Superior temporal gyrus (tissue), 1 donor: ENCODE results near the gene PAM16.
"Not testable (repeated sequence)": the region's sequence is repeated elsewhere in the genome, so short reads cannot be mapped to it uniquely, and the experiment has no call there.

Source experiments
- DNase-seq: peaks from one replicate; pipeline ENCODE4 v3.0.0-alpha.2; 2016; ENCODE audit errors: extremely low spot score

Gene PAM16

DNA sequence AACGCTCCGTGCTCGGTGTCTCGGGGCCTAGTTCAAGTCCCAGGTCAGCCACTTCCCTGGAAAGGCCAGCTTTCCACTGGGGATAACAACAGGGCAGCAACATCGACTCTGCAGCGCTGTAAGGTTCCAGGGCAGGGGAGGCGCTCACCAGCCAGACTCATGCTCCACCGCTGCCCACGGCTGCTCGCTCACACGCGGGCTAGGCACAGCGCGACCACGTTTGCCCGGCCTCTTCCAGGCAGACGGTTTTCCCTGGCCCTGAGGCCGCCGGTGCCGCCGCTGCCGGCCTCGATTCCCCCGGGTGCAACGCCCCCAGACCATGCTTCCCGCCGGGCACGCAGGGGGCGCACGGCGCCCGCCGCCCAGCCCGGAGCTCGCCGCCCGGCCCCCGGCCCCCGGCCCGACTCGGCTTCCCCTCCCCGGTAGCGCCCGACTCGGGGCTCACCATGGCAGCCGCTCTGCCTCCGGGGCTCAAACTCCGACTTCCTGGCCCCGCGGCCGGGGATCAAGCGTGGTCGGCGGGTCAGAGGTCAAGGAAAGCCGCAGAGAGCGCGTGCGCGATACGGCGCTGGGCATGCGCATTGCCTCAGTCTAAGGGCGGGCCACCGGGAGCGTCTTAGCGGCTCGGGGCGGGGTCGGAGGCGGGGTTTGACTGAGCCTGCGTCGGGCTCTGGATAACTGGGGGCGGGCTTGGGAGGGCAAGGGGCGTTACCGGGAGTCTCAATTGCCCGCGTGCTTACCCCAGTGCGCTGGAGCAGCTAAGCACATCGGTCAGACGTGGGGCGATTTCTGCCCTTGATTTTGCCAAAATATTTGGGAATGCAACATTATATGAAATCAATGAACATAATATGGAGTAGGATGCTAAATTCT is at the start of gene PAM16:
PAM16 (minus strand) TSS at position 535 of the 873 bp plus-strand sequence; CDS start at position 448, 87 bp downstream.
- DNase-seq: peak; percentile 94

DNA sequence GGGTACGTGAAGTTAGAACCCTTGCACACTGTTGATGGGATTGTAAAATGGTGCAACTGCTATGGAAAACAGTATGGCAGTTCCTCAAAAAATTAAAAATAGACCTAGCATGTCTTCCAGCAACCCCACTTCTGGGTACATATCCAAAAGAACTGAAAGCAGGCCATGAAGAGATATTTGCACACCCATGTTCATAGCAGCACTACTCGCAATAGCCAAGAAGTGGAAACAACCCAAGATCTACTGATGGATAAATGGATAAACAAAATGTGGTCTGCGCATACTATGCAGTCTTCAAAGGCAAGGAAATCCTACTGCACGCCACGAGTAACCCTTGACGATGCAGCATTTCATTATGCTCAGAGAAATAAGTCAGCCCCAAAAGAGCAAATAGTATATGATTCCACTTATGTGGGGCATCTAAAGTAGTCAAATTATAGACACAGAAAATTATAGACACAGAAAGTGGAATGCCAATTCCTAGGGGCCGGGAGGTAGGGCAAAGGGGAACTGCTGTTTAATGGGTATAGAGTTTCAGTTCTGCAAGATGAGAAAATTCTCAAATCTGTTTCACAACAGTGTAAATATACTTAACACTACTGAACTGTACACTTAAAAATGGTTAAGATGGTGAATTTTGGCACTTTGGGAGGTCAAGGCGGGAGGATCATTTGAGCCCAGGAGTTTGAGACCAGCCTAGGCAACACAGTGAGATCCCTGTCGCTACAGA is 48.0 kb upstream of the PAM16 start:
- DNase-seq: peak; percentile 14

GRCh38 chr16:4395055-4395726 is 44.1 kb upstream of the PAM16 start:
- DNase-seq: no peak

DNA sequence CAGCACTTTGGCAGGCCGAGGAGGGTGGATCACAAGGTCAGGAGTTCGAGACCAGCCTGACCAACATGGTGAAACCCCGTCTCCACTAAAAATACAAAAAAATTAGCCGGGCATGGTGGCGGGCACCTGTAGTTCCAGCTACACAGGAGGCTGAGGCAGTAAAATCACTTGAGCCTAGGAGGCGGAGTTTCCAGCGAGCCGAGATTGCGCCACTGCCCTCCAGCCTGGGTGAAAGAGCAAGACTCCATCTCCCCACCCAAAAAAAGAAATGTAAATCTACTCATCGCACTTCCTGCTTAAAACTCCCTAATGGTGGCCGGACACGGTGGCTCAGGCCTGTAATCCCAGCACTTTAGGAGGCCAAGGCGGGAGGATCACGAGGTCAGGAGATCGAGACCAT is 42.7 kb upstream of the PAM16 start:
- DNase-seq: not testable (repeated sequence)

- DNase-seq: no peak
Measured at GRCh38 chr16:4393240-4393600, 42.1 kb upstream of the PAM16 start.

- no peak for DNase-seq
Measured at GRCh38 chr16:4392382-4393239, 41.5 kb upstream of the PAM16 start.

GRCh38 chr16:4391631-4392381 is 40.7 kb upstream of the PAM16 start:
- DNase-seq: no peak

DNA sequence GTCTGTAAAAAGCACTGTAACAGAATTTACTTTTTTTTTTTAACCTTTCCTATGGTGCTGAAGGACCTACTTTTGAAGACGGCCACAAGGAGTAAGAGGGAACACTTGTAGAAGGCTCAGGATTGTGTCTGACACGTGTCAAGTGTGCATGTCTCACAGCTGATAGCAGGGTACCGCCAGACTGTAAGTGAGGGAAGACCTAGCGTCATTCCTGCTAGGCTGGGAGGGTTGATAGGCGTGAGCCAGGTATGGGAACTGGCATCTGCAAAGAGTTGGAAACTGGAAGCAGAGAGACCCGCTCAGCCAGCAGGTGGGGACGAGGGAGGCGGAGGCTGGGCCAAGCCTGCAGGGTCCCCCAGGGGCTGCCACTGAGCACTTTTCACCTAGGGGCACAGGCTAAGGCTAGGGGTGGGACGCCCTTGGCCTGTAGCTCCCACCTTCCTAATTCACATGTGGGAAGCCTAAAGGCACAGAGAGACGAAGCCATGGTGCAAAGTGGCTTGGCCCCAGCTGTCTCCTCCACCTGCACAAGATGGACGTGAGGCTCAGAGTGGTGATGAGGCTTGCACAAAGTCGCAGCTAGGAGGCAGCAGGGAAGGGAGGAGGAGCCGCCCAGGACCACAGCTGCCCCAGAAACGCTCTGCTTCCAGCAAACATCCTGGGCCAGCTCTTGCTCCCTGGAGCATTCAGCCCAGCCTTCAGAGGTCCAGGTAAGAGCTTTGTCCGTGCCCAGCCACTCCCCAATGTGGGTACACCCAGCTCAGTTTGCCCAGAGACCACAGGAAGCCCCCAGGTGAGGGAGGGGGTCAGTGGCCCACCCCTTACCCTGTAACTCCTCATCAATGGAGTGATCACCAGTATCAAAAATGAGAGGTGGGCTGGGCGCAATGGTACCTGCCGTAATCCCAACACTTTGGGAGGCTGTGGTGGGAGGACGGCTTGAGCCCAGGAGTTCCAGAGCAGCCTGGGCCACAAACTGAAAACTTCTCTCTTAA is 39.4 kb upstream of the PAM16 start:
- DNase-seq: no peak

- DNase-seq: no peak
Measured at GRCh38 chr16:4389051-4389955, 38.2 kb upstream of the PAM16 start.

- DNase-seq: no peak
Measured at GRCh38 chr16:4388271-4389021, 37.3 kb upstream of the PAM16 start.

- DNase-seq: no peak
Measured at GRCh38 chr16:4387781-4388180, 36.7 kb upstream of the PAM16 start.

- no peak for DNase-seq
Measured at GRCh38 chr16:4386951-4387565, 35.9 kb upstream of the PAM16 start.

- DNase-seq: no peak
Measured at GRCh38 chr16:4386451-4386805, 35.3 kb upstream of the PAM16 start.

DNA sequence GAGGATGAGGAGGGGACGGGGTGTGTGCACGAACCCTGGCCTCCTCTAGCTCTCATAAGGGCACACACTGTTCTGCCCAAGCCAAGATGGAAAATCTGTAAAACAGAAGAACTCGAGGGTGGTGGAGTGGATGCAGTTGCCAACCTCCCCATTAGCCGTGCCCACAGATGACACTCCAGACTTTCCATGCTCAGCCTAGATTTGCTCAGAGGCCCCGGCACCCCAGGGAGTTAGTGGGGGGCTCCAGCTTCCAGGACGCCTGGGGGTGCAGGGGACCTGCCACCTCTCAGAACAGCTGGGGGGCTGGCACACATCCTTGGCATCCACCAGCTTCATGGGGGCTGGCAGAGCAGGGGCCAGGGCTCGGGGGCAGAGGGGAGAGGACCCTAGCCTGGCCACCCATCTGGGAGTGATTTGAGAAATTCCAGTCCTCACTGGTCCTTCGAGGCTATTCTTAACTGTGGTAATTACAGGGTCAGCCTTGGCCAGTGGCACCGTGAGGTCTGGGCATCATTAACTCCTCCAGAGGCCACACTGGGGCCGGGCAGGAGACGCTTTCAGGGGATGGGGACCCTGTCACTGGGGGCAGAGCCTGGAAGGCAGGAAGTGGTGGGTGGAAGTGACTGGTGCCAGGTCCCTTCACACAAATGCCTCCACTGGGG is 34.8 kb upstream of the PAM16 start:
- no peak for DNase-seq

GRCh38 chr16:4385066-4385788 is 34.1 kb upstream of the PAM16 start:
- DNase-seq: no peak

- no peak for DNase-seq
Measured at GRCh38 chr16:4384509-4384942, 33.4 kb upstream of the PAM16 start.
